NCI-H1436 (cell line): ENCODE results near the gene TOP1.
A peak's percentile ranks its signal among the peaks of the same experiment; 100 is the strongest.

Experiments
- DNase-seq: peaks from one replicate; lab custom pipeline; 2025; lab: John Stamatoyannopoulos, UW

The TOP1 gene

DNA sequence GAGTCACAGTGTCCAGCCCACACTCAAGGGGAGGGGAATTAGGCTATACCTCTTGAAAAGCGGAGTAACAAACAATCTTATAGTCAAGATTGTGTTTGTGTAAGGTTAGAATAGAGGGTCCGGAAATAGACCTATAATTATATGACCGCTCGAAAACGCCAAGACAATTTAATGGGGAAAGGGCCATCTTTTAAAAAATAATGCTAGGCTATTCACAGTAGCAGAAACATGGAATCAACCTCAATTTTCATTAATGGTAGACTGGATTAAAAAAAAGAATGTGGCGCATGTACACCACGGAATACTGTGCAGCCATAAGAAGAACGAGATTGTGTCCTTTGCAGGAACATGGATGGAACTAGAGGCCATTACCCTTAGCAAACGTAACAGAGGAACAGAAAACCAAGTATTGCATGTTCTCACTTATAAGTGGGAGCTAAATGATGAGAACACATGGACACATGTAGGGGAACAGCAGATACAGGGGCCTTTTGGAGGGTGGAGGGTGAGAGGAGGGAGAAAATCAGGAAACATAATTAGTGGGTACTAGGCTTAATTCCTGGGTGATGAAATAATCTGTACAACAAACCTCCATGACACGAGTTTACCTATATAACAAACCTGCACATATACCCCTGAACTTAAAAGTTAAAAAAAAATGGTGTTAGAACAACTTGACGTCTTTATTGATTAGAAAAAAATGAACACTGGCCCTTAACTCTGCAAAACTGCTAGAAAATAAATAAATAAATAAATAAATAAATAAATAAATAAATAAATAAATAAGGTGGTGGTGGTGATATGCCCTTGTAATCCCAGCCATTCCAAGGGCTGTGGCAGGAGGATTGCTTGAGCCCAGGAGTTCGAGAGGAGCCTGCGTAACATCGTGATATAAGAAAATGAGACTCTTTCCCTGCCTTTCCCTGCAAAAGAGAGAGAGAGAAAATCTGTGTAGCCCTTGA is 30.3 kb downstream of the TOP1 start:
- DNase-seq, result no peak

DNA sequence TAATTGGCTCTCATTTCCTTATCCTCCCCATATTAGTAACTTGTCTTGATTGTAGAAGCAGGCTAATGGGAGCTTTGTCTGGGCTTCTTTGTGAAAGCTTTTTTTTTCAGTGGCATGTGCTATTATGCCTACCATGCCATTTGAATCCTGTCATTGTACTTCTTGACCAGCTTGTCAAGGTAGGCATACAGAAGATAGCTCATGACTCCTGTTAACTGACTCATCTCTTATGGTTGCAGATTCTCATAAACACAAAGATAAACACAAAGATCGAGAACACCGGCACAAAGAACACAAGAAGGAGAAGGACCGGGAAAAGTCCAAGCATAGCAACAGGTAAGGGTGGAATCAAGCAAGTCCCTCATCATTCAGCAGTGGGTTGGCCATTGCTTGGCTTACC is 32.5 kb downstream of the TOP1 start:
- DNase-seq, result no peak

DNA sequence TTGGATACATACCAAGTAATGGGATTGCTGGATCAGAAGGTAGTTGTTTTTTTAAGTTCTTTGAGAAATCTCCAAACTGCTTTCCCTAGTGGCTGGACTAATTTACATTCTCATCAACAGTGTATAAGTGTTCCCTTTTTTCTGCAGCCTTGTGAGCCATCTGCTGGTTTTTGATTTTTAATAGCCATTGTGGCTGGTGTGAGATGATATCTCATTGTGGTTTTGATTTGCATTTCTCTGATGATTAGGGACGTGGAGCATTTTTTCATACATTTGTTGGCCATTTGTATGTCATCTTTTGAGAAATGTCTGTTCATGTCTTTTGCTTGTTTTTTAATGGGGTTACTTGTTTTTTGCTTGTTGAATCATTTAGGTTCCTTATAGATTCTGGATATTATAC is 34.8 kb downstream of the TOP1 start:
- DNase-seq, result no peak

DNA sequence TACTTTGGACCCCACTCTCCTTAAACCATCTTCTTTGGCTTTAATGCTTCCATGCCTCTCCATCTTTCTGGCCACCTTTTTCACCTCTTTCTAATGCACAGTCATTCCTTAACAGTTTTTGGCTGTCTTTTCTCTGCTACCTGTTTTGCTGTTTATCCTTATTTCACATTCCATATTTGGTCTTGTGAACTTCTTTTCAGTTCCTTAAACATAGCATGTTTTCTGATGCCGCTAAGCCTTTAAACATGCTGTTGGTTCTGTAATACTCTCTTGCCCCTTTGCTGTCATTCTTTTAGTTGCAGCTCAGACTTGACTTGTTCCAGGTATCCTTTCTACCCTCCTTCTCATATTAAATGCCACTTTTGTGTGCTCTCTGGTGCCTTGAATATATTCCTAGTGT is 35.8 kb downstream of the TOP1 start:
- no peak for DNase-seq

DNA sequence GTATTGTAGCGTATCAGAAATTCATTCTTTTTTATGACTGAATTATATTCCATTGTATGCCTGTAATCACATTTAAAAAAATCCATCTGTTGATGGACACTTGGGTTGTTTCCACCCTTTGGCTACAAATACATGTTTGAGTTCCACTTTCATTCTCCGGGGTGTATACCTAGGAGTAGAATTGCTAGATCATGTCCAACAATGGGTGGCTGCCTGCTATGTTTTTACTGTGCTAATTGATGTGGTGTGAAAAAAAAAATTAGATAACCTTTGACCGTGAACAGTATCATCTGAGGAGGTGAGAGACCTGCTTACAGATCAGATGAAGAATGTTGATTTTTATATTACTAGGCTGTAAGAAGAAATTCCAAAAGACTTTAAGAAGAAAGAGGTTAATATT is 37.1 kb downstream of the TOP1 start:
- DNase-seq, result no peak

DNA sequence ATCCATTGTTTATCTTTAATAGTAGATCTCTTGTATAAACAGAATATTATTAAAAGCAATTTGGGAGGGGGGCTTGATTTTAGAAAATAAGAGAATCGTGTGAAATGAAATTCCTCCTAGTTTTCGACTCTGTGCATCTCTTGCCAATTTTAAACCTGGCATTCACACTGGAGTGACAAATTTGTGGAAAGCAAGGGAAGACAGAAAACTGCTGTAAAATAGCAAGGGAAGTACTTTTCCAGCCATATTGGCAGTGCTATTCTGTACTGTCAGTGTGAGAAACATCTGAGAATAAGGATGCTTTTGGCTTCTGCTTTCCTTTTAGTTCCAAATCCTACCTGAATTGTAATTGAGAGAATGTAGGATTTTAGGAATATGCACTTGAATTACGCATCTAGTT is 40.2 kb downstream of the TOP1 start:
- no peak for DNase-seq

DNA sequence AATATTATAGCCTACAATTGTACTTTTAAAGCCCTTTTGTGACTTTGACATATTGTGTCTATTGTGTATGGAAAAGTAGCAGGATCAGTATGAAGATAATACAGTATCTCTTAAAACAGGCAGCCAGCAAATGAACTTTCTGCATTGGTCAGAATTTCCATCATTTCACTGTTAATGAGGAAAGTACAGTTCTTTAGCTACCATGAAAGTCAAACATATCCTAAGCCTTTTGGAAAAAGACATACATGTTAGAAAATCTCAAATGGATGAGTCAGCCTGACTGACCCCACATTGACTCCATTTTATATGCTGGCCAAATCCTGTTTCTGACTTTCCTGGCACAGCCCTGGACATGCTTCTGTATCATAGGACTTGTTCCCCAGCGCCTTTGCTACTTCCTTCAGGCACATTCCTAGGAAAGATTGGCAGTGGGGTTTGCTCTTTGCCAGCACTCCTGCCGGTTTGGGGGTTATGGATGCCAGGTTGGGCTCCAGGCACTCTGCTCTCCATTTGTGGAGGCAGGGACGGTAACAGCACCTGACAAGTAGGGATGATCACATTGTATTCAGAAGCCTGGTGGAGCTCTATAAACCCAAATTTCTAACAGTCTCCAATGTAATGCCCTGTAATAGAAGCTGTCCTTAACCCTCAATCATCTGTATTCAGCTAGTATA is 43.7 kb downstream of the TOP1 start:
- DNase-seq, result no peak

DNA sequence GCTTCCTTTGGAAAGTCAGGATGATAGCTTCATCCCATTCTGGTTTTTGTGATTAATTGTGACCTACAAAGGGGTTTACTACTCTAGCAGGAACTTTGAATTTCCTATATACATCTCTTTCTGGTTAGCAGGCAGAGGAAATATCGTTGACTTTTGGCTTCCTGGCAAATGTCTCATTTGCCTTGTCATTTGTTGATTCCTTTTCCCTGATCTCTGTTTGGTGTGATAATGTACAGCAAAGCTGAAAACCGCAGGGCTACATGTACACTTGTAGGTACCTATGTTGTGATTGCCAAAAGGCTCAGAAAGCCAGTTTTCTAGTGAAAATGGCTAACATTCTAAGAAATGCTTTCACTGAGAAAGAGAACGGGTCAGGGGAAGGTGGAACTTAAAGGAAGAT is 44.3 kb downstream of the TOP1 start:
- DNase-seq, result no peak

DNA sequence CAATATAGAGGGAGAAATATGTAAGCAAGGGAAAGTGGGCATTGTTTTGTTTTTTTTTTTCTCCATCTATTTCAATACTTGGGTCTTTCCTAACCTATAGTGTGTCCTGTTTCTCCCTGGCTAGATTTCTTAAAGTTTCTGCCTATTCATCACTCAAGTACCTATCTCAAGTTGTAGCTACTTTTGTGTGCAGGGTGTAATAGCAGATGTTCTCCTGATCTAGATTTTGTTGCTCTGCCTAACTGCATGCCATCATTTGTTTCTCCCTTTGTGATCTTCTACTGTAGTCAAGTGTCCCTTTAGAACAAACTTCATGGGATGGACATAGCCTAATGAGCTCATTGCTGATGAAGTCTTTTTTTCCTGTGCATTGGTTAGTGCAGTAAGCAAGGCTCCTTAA is 45.8 kb downstream of the TOP1 start:
- DNase-seq, result no peak

DNA sequence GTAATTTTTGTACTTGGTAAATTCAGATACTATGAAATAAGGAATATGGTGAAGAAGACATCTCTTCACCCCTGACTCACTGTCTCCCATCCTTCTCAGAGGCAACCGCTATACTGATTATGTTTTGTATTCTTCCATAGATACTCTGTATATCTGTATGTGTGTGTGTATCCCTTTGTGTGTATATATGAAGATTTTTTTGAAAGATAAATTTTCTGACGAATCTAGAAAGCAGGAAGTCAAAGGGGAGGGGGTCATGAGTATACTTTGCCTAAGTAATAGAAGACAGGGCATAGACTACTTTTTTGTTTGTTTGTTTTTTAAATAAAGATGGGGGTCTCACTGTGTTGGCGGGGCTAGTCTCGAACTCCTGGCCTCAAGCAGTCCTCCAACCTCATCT is 48.2 kb downstream of the TOP1 start:
- DNase-seq, result no peak

DNA sequence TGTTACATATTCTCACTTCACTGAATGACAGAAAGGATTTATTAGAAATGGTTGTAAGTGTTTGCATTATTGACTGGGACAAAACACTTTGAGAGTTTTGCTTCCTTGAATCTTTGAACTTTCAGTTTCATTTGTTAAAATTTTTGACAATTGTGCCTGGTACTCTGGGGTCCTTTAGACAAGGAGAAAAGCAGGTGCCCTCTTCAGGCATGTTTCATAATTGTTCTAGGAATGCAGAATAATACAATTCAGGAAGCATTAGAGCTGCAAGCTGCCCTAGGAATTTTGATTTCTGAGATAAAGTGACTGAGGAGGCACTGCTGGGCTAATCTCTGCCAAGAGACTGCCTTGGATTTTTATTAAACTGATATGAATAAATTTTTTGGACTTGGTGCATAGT is 49.7 kb downstream of the TOP1 start:
- DNase-seq, result no peak

DNA sequence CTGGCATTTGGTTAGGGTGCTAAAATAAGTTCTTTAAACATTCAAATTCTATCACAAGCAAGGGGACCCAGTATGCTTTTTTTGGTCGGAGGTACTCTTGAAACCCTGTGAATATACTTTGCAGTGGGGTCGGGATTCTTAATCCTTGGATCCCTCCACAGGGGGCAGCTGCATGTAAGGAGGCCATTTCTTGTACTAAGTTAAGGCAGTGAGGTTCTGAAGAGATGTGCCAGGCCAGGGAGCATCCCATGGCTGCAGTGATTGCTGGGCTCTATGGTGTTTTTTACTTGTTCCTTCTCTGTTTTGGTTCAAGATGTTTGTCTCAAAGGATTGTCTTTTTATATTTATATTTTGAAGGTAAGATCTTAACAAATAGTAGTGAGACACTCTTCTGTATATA is 50.4 kb downstream of the TOP1 start:
- DNase-seq, result no peak

DNA sequence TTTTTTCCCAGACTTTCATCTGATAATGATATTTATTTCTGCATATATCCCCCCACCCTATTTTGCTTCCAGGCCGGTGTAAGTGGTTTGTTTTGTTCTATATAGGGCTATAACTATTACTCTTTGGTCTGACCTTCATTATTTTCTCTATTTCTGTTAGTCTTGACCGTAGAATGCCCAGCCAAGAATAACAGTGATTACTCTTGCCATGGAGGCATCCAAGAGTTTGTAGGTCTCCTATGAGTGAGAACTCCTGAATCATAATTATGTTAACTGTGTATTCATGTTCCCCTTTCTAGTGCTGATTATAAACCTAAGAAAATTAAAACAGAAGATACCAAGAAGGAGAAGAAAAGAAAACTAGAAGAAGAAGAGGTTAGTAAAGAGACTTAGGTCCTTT is 52.2 kb downstream of the TOP1 start:
- DNase-seq, result no peak

DNA sequence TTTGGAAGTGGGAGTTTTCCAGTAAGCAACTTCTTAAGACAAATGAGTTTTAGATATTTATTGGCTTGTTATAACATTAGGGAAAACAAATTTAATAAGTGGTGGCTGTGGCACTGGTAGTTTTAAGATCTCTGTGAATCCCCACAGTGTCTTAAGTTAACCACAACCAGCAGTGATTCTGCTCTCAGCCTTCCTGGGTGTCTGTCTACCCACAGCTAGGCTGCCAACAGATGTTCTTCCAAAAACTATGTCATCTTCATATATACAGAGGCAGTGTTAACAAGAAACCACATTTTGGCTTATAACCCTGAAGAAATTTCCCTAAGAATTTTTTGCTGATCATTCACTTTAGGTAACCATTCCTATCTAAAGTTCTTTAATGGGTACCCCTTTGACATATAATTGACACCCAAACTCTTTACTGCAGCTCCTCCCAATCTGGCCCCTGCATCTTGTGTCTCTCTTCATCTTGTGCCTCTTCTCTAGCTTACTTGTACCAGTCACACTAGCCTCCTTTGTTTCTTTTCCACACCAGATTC is 52.7 kb downstream of the TOP1 start:
- no peak for DNase-seq

DNA sequence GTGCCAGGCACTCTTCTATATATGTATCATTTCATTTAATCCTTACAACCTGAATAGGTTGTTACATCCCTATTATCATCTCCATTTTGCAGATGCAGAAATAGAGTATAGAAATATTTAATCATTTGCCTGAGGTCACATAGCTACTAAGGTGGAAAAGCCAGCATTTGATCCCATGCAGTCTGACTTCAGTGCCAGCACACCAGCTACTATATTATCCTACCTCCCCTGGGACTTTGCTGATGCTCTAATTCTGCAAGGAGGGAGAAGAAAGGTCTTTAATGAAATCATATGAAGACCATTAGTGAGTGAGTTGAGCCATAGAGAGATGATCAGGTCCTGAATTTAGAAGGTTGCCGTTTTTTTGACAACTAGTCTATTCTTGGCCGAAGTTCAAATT is 53.7 kb downstream of the TOP1 start:
- no peak for DNase-seq

DNA sequence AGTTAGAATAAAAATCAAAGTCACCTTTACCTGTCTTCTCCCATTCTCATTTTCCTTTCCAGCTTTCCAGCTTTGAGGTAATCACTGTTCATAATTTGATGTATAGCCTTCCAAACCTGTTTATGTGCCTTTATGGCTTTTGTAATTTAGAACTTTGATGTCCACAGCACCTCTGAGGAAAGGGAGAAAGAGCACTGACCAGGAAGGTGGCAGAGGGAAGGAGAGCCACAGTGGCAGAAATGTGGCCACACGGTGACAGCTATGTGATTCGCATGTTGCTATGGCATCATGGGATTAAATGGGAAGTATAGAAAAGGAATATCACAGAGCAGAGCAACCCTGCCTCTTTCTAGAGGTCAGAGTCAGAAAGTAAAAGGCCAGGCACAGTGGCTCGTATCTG is 57.0 kb downstream of the TOP1 start:
- no peak for DNase-seq

DNA sequence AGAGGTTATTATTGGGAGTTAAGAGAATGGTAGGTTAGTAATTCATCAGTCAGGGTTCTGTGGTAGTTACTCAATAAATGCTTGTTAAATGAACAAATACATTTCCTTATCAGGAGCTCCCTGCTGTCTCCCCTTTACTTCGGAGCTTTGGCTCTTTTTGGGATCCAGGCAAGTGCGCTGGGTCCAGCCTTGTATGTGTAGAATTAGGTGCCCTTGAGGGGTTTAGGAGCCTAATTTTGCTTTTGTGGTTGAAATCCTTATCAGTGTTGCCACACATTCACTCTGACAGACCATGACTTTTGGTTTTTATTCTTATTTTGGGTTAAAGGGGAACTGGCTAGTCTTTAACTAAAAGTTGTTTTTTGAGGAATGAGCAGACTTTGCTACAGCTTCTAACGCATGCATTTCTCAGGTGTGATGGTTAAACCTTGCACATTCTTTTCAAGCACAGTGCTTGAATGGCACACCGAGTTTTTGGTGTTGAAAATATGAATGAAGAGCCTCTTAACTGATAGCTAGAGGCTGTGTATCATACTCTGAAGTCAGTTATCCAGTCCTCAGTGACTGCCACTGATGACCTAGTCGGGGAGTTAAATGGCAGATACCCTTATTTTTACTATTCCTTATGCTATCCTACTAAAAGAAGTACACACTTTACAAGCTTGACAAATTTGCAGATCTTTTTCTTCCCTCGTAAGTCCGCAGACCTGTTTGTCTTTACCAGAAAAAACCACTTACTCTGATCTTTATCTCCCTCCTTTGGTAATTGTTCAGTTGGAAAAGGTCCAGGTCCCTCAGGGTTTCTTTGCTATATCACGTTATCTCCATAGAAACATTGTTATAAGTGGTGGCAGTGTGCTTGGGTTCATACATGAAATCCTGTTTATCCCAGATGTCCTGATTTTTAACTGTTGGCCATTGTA is 58.0 kb downstream of the TOP1 start:
- DNase-seq, result peak; percentile 75

DNA sequence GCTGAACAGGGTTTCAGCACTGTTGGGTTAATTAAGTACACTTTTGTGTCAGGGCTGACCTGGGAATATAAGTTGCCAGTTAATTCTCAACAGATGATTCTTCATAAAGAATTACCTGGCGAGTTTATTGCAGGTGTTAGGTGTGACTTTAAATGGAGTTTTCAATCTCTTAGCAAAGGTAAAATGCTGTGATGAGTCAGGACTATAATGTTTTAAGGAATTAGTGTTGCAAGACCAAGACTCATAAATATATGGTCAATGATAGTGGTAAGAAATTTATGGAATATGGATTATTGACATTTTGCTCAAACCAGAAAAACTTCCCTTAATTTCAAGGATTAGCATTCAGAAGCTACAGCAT is 58.7 kb downstream of the TOP1 start:
- no peak for DNase-seq

DNA sequence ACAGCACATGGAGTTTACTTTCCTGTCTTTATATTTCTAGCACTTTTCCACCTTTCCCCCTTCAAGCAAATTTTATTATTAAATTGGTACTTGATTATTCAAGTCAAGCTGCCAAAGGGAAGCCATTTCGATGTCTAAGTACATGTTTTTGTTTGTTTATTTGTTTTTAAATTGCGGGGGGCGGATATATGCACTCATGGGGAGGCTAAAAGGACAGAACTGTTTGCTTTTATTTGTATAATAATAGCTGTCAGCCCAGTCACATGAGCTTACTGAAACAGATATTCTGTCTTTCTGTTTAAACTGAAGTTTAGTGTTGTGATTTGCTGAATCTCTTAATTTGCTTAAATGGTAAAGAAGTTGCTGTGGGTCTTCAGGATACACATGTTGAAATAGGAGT is 59.2 kb downstream of the TOP1 start:
- DNase-seq, result no peak

DNA sequence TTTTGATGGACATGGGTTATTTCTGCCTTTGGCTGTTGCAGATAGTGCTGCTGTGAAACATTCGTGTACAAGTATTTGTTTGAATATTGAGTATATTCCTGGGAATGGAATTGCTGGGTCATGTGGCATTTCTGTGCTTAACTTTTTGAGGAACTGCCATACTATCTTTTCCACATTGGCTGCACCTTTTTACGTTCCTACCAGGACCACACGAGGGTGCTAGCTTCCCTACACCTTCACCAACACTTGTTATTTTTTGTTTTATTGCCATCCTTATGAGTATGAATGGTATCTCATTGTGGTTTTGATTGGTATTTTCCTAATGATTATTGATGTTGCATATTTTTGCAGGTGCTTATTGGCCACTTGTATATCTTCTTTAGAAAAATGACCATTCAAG is 60.9 kb downstream of the TOP1 start:
- no peak for DNase-seq

DNA sequence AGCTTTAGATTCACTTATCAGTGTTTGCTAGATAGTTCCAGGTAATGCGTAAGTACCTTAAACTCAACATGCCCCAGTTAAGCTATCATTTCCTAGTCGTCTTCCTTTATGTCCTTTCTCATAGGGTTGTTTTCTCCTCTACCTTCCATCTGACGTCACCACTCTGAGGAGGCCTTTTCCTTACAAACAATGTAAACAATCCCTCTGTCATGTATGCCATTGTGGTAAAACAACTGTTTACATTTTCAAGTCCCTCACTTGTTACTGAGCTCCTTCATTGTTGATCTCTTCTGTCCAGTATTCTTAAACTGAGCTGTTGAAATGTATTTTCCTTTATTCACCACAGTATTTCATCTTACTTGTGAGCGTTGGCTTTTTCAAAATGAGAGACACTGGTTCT is 63.3 kb downstream of the TOP1 start:
- DNase-seq, result no peak

DNA sequence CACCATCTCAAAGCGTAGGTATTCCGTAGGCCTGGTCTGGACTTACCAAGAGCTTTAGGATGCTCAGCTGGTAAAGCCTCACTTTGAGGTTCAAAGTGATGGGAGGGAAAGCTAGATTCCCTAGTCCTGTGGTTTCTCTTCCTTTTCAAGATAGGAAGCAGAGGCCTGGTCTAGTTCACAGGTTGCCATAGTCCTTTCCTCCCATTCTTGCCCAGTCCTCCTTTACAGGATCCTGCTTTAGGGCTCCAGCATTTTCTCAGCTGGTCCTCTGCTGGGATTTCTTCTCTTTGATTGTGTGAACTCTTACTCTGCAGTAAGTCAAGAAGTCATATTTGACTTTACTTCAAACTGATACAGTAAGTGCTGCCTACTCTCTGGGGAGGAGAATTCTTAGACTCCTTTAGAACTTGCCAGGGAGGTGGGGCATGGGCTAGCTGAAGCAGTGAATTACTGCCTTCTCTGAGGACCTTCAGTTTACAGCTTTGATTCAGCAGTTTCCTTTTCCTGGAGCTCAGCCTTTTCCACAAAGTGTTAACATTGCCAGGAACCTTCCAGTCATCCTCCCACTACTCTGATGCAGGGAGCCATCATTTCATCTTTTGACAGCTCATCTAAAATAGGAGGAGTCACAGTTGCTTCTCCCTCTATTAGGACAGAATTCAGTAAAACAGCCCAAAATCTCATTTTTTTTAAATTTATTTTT is 65.9 kb downstream of the TOP1 start:
- DNase-seq, result no peak
